GM12873 (cell line): Measurements from ENCODE around the gene CDC42BPA.

ENCODE experiments used
- TF ChIP-seq, protein P1 (sequence below): IDR thresholded peaks from 2 replicates; pipeline ENCODE4 v1.5.1; 2012; ENCODE audit warnings: low read depth, mild to moderate bottlenecking, moderate library complexity, low read length, control low read depth; ENCODE audit not compliant: insufficient read depth; ENCODE audit errors: missing control alignments

CDC42BPA gene

GRCh38 chr1:227112538-227112937, 205.8 kb downstream of the CDC42BPA start:
- TF ChIP-seq, protein P1, sequence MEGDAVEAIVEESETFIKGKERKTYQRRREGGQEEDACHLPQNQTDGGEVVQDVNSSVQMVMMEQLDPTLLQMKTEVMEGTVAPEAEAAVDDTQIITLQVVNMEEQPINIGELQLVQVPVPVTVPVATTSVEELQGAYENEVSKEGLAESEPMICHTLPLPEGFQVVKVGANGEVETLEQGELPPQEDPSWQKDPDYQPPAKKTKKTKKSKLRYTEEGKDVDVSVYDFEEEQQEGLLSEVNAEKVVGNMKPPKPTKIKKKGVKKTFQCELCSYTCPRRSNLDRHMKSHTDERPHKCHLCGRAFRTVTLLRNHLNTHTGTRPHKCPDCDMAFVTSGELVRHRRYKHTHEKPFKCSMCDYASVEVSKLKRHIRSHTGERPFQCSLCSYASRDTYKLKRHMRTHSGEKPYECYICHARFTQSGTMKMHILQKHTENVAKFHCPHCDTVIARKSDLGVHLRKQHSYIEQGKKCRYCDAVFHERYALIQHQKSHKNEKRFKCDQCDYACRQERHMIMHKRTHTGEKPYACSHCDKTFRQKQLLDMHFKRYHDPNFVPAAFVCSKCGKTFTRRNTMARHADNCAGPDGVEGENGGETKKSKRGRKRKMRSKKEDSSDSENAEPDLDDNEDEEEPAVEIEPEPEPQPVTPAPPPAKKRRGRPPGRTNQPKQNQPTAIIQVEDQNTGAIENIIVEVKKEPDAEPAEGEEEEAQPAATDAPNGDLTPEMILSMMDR = no peak

DNA sequence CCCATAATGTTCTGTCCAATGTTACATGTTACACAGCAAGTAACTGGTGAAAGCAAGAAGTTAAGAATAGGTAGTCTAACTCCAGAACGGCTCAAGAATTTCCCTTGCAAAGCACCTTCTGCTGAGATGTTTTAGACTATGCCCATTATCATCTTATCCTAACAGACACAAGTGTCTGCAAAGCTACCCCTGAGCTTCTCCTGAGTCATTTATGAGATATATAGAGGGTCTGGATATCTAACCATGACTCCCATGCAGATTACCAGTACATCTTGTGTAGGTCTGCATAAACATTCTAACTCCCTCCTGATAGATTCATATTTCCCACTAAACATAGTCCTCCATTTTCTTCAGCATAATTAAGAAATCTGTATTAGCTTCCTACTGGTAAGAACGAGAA, 206.5 kb downstream of the CDC42BPA start:
- TF ChIP-seq, protein P1 = no peak

DNA sequence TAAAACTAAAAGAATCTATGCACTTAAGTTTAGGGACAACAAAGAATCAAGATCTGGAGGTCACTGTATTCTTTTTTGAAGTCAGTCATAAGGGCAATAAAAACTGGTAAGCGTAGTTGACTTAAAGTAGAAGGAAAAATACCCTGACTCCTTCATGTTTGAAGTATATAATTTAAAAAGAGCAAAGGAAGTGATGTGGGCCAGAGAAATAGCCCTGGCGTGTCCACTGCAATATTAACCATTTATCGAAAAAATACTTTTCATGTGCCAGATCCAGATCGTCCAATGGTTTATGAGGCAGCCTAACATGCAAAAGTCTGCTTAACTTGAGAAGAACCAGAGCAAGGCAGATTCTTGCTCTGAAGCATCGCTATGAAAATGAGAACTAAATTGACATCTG, 216.2 kb downstream of the CDC42BPA start:
- TF ChIP-seq, protein P1 = no peak

DNA sequence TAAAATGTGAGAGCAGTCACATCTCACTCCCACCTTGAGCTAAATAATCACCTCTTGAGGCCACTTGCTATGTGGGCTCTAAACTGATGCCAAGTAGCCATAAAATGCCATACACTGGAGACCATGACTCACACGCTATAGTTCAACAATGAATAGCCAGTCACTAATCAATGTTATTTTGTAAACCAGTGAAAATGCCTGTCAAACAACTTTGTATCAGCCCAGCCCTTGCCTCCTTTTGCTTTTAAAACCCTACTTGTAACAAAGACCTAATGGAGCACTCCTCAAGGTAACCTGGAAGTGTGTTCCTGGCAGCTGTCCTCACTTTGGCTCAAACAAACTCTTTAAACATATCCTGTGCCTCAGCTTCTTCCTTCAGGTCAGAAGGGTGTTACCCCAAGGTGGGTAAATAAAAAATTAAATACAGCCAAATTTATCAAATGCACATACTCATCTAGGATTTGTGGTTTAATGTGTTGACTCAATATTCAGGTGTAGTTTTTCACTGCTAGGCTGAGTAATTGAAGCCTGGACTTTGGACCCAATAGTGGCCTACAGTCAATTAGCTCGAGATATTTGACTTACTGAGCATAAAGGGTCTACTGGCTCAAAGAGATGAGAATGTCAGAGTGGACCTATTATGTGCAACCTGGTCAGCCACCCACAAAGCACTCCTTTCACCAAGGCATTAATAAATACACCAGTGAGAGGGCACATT, 223.9 kb downstream of the CDC42BPA start:
- TF ChIP-seq, protein P1 = no peak

- TF ChIP-seq, protein P1 = no peak
Observed at GRCh38 chr1:227093309-227093708, 225.0 kb downstream of the CDC42BPA start.

DNA sequence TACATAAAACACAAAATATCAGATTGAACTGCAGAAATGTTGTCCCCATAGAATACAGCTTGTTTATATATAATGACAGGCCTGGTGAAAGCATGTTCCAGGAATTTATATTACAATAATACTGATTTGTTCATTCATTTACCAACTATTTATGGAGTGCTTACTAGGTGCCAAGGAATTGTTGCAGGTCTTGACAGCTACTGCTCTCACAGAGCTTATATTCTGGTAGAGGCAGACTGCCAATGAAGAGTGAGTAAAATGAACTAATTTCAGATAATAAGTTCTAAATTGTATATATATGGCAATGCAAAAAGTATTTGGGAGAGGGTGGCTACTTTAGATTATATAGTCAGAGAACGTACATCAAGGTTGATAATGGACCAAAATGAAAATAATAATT, 226.2 kb downstream of the CDC42BPA start:
- TF ChIP-seq, protein P1 = no peak

GRCh38 chr1:227086636-227087035, 231.7 kb downstream of the CDC42BPA start:
- TF ChIP-seq, protein P1 = no peak
